Liver (tissue), 9 donors: ENCODE results near the gene MAP2K4. TPM values are rescaled to one million over a fixed set of nuclear protein-coding genes. Genes with fewer than 3 reads are reported as not detected.

Experiments used
- DNase-seq: peaks from one replicate; pipeline ENCODE4 v3.0.0-alpha.2; 2017; ENCODE audit warnings: low spot score
- H3K27ac ChIP-seq, 2 donors: one replicate each; pipeline ENCODE4 v1.7.0; 2013; ENCODE audit warnings: inconsistent platforms in 2 of 2, low read length in 2 of 2, control low read depth in 1 of 2, low read depth in 1 of 2, mild to moderate bottlenecking in 1 of 2
- H3K27me3 ChIP-seq, 4 donors: one replicate each; pipeline versions ENCODE4 v1.6.1 to v1.7.0; 2013; ENCODE audit warnings: low read length in 3 of 4, inconsistent platforms in 1 of 4, mild to moderate bottlenecking in 1 of 4, moderate library complexity in 1 of 4; ENCODE audit not compliant: control insufficient read depth in 4 of 4, insufficient read depth in 4 of 4
- H3K36me3 ChIP-seq, 4 donors: one replicate each; pipeline versions ENCODE4 v1.6.1 to v1.7.0; 2013; ENCODE audit warnings: low read length in 3 of 4, mild to moderate bottlenecking in 3 of 4, low read depth in 1 of 4, moderate library complexity in 1 of 4; ENCODE audit not compliant: control insufficient read depth in 4 of 4, insufficient read depth in 3 of 4
- H3K4me1 ChIP-seq, 4 donors: one replicate each; pipeline versions ENCODE4 v1.6.1 to v1.7.0; 2013; ENCODE audit warnings: low read length in 3 of 4, mild to moderate bottlenecking in 3 of 4, moderate library complexity in 1 of 4; ENCODE audit not compliant: control insufficient read depth in 4 of 4, insufficient read depth in 4 of 4
- H3K4me3 ChIP-seq, 3 donors: one replicate each; pipeline versions ENCODE4 v1.6.1 to v1.7.0; 2013; ENCODE audit warnings: low read length in 3 of 3, control low read depth in 1 of 3, low read depth in 1 of 3, mild to moderate bottlenecking in 1 of 3
- H3K9ac ChIP-seq, 2 donors: one replicate each; pipeline ENCODE4 v1.7.0; 2013; ENCODE audit warnings: low read length in 2 of 2, mild to moderate bottlenecking in 2 of 2, moderate library complexity in 2 of 2, control low read depth in 1 of 2, low read depth in 1 of 2
- H3K9me3 ChIP-seq, 4 donors: one replicate each; pipeline versions ENCODE4 v1.6.1 to v1.7.0; 2013; ENCODE audit warnings: low read length in 3 of 4; ENCODE audit not compliant: control insufficient read depth in 4 of 4
- EGR1 ChIP-seq, 2 donors: IDR thresholded peaks; 2 replicates each; pipeline ENCODE4 v1.6.1; 2016 to 2018; ENCODE audit warnings: antibody characterized with exemption in 2 of 2, low read depth in 2 of 2
- FOXA1 ChIP-seq: IDR thresholded peaks from 2 replicates; pipeline ENCODE4 v1.6.1; 2016; ENCODE audit warnings: antibody characterized with exemption
- GABPA ChIP-seq, 2 donors: IDR thresholded peaks in 1 of 2; conservative IDR thresholded peaks in 1 of 2; 2 replicates each; pipeline ENCODE4 v1.6.1; 2016; ENCODE audit warnings: antibody characterized with exemption in 2 of 2, mild to moderate bottlenecking in 1 of 2, moderate library complexity in 1 of 2
- HNF4A ChIP-seq, 2 donors: conservative IDR thresholded peaks; 2 replicates each; pipeline ENCODE4 v1.6.1; 2016; ENCODE audit warnings: antibody characterized with exemption in 2 of 2, mild to moderate bottlenecking in 2 of 2
- HNF4G ChIP-seq: IDR thresholded peaks from 2 replicates; pipeline ENCODE4 v1.6.1; 2016; ENCODE audit warnings: antibody characterized with exemption
- JUND ChIP-seq, 2 donors: IDR thresholded peaks; 2 replicates each; pipeline ENCODE4 v1.6.1; 2016; ENCODE audit warnings: antibody characterized with exemption in 2 of 2
- RAD21 ChIP-seq, 2 donors: IDR thresholded peaks; 2 replicates each; pipeline ENCODE4 v1.6.1; 2016; ENCODE audit warnings: antibody characterized with exemption in 2 of 2, mild to moderate bottlenecking in 2 of 2
- RXRA ChIP-seq, 2 donors: IDR thresholded peaks; 2 replicates each; pipeline ENCODE4 v1.6.1; 2017 to 2018; ENCODE audit warnings: antibody characterized with exemption in 2 of 2, mild to moderate bottlenecking in 1 of 2
- YY1 ChIP-seq: IDR thresholded peaks from 2 replicates; pipeline ENCODE4 v1.6.1; 2016; ENCODE audit warnings: antibody characterized with exemption, mild to moderate bottlenecking
- WGBS: extraction: QIAGEN DNeasy Blood & Tissue Kit; methylation state at CpG from one replicate; pipeline ENCODE4 v1.1.7; 2013; 5-methylcytosine and 5-hydroxymethylcytosine counted together
- polyA plus RNA-seq, 2 donors: library from polyadenylated mRNA; stranded (reverse) in 1 of 2; unstranded in 1 of 2; fragments of 200-250 nt in 1 of 2; fragments of >200 nt in 1 of 2; fragmentation: Nextera tagmentation in 1 of 2; extraction: Ambion mirVana in 1 of 2; gene quantifications; one replicate each; pipeline versions ENCODE4 v1.2.1 to v1.2.3, GENCODE V29; 2013 to 2015
- total RNA-seq, 2 donors: library from RNA; depleted of rRNA; stranded (reverse); fragments of >200 nt; gene quantifications; one replicate each; pipeline ENCODE4 v1.2.3, GENCODE V29; 2014
- TF ChIP-seq, protein P1 (sequence below): IDR thresholded peaks from 2 replicates; pipeline ENCODE4 v1.6.1; 2016; ENCODE audit warnings: antibody characterized with exemption
- TF ChIP-seq, protein P2 (sequence below): fragments of 150-350 bp; IDR thresholded peaks from 2 replicates; pipeline ENCODE4 v1.5.1; 2017; ENCODE audit warnings: improper control_type of control experiment, low read depth, low read length; ENCODE audit not compliant: missing input control
- TF ChIP-seq, protein P3 (sequence below): IDR thresholded peaks from 2 replicates; pipeline ENCODE4 v1.6.1; 2016; ENCODE audit warnings: antibody characterized with exemption, mild to moderate bottlenecking
- TF ChIP-seq, protein P4 (sequence below): IDR thresholded peaks from 2 replicates; pipeline ENCODE4 v1.6.1; 2016; ENCODE audit warnings: antibody characterized with exemption
- TF ChIP-seq, protein P5 (sequence below): IDR thresholded peaks from 2 replicates; pipeline ENCODE4 v1.6.1; 2016; ENCODE audit warnings: antibody characterized with exemption
- donor health status: healthy.
- donor health status: healthy.
- donor health status: healthy.
- donor health status: healthy.
- donor health status: healthy.

Gene MAP2K4
- total and polyA plus RNA-seq, 4 donors = 9.2 to 23.8 (median 14.7) TPM

DNA sequence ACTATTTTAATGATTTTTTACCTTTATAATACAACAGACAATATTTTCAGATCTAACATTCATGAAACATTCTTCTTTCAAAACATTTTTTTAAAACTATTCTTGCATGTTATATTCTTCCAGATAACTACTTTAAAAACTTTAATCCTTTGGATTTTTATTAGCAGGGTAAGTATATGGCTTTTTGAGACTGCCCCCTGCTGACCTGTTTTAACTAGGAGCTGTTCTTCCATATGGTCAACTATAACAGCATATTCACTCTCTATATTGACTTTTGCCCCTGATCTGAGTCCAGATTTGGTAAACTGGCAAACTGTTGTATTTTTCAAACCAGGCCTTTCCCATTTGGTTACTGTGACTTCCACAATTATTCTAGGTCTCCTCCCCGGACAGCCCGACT, 39.9 kb upstream of the MAP2K4 start:
- H3K36me3 ChIP-seq = peaks cover 2 to 29% (median 17%) of the 10 kb centered on the region in 4 donors
- TF ChIP-seq FOXA1 (no peak), RAD21 (IDR thresholded peaks at IDR 0.05) (no peak), HNF4A (conservative IDR thresholded peaks at IDR 0.05) (no peak), YY1 (no peak), JUND (IDR thresholded peaks at IDR 0.05) (no peak), GABPA (IDR thresholded peaks at IDR 0.05 in 1 of 2, conservative IDR thresholded peaks at IDR 0.05 in 1 of 2) (no peak), RXRA (IDR thresholded peaks at IDR 0.05) (no peak), HNF4G (no peak)
- TF ChIP-seq, protein P1, sequence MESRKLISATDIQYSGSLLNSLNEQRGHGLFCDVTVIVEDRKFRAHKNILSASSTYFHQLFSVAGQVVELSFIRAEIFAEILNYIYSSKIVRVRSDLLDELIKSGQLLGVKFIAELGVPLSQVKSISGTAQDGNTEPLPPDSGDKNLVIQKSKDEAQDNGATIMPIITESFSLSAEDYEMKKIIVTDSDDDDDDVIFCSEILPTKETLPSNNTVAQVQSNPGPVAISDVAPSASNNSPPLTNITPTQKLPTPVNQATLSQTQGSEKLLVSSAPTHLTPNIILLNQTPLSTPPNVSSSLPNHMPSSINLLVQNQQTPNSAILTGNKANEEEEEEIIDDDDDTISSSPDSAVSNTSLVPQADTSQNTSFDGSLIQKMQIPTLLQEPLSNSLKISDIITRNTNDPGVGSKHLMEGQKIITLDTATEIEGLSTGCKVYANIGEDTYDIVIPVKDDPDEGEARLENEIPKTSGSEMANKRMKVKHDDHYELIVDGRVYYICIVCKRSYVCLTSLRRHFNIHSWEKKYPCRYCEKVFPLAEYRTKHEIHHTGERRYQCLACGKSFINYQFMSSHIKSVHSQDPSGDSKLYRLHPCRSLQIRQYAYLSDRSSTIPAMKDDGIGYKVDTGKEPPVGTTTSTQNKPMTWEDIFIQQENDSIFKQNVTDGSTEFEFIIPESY = no peak
- TF ChIP-seq, protein P2, sequence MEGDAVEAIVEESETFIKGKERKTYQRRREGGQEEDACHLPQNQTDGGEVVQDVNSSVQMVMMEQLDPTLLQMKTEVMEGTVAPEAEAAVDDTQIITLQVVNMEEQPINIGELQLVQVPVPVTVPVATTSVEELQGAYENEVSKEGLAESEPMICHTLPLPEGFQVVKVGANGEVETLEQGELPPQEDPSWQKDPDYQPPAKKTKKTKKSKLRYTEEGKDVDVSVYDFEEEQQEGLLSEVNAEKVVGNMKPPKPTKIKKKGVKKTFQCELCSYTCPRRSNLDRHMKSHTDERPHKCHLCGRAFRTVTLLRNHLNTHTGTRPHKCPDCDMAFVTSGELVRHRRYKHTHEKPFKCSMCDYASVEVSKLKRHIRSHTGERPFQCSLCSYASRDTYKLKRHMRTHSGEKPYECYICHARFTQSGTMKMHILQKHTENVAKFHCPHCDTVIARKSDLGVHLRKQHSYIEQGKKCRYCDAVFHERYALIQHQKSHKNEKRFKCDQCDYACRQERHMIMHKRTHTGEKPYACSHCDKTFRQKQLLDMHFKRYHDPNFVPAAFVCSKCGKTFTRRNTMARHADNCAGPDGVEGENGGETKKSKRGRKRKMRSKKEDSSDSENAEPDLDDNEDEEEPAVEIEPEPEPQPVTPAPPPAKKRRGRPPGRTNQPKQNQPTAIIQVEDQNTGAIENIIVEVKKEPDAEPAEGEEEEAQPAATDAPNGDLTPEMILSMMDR = no peak
- TF ChIP-seq, protein P3, sequence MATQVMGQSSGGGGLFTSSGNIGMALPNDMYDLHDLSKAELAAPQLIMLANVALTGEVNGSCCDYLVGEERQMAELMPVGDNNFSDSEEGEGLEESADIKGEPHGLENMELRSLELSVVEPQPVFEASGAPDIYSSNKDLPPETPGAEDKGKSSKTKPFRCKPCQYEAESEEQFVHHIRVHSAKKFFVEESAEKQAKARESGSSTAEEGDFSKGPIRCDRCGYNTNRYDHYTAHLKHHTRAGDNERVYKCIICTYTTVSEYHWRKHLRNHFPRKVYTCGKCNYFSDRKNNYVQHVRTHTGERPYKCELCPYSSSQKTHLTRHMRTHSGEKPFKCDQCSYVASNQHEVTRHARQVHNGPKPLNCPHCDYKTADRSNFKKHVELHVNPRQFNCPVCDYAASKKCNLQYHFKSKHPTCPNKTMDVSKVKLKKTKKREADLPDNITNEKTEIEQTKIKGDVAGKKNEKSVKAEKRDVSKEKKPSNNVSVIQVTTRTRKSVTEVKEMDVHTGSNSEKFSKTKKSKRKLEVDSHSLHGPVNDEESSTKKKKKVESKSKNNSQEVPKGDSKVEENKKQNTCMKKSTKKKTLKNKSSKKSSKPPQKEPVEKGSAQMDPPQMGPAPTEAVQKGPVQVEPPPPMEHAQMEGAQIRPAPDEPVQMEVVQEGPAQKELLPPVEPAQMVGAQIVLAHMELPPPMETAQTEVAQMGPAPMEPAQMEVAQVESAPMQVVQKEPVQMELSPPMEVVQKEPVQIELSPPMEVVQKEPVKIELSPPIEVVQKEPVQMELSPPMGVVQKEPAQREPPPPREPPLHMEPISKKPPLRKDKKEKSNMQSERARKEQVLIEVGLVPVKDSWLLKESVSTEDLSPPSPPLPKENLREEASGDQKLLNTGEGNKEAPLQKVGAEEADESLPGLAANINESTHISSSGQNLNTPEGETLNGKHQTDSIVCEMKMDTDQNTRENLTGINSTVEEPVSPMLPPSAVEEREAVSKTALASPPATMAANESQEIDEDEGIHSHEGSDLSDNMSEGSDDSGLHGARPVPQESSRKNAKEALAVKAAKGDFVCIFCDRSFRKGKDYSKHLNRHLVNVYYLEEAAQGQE = no peak
- TF ChIP-seq, protein P4, sequence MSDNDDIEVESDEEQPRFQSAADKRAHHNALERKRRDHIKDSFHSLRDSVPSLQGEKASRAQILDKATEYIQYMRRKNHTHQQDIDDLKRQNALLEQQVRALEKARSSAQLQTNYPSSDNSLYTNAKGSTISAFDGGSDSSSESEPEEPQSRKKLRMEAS = no peak
- peaks cover 0 to 3% (median under 1%) of the 10 kb centered on the region in 4 donors for H3K4me1 ChIP-seq
- H3K27ac ChIP-seq = no peak overlapping the region
- H3K9me3 ChIP-seq = no peaks in the 10 kb centered on the region
- no peak overlapping the region for H3K9ac ChIP-seq
- 97% methylated on average over 2 of the region's 2 CpGs for WGBS
- H3K4me3 ChIP-seq = no peak overlapping the region
- no peaks in the 10 kb centered on the region for H3K27me3 ChIP-seq
- no peak for DNase-seq

DNA sequence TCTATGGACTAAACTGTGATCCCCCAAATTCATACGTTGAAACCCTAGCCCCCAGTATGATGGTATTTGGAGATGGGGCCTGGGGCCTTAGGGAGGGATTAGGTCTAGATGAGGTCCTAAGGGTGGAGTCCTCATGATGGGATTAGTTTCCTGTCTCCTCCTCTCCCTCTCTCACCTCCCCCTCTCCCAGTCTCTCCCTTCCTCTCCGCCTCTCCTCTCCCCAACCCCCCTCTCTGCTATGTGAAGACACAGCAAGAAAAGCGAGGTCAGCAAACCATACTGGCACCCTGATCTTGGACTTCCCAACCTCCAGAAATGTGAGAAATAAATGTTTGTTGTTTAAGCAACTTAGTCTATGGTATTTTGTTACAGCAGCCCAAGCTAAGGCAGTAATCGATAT, 38.8 kb upstream of the MAP2K4 start:
- 99% methylated on average over 4 of the region's 4 CpGs for WGBS
- H3K27ac ChIP-seq = no peak overlapping the region
- no peaks in the 10 kb centered on the region for H3K27me3 ChIP-seq
- H3K4me1 ChIP-seq = peaks cover 2 to 11% (median 10%) of the 10 kb centered on the region in 4 donors
- TF ChIP-seq, protein P5, sequence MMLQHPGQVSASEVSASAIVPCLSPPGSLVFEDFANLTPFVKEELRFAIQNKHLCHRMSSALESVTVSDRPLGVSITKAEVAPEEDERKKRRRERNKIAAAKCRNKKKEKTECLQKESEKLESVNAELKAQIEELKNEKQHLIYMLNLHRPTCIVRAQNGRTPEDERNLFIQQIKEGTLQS = no peak
- TF ChIP-seq EGR1 (IDR thresholded peaks at IDR 0.05; ENCODE audit: low read depth in 2 of 2) (no peak), GABPA (IDR thresholded peaks at IDR 0.05 in 1 of 2, conservative IDR thresholded peaks at IDR 0.05 in 1 of 2) (no peak)
- H3K9ac ChIP-seq = no peak overlapping the region
- no peak for DNase-seq
- no peak overlapping the region for H3K4me3 ChIP-seq
- no peaks in the 10 kb centered on the region for H3K9me3 ChIP-seq
- H3K36me3 ChIP-seq = peaks cover 2 to 29% (median 17%) of the 10 kb centered on the region in 4 donors
